SK-N-SH (cell line): Measurements from ENCODE around the gene RMI2. TPM values are rescaled to one million over a fixed set of nuclear protein-coding genes. Genes with fewer than 3 reads are reported as not detected.

Experiments
- CTCF ChIA-PET: fragments of 300-600, 350-600 bp; formaldehyde crosslinking; extraction: SDS; loops from one replicate; lab custom pipeline; 2021; lab: Yijun Ruan, JAX
- POLR2A ChIA-PET: fragments of 350-600 bp; sonication (Branson Sonifier 250); formaldehyde crosslinking; extraction: SDS; loops from one replicate; lab custom pipeline; 2020; ENCODE audit warnings: antibody characterized with exemption, inconsistent platforms; lab: Yijun Ruan, JAX
- DNase-seq: peaks from one replicate; pipeline ENCODE4 v3.0.0; 2012
- H2AFZ ChIP-seq: fragments of 200-600 bp; sonication (generic); 2 replicates; pipeline ENCODE4 v1.8.1; 2016; ENCODE audit warnings: antibody characterized with exemption, mild to moderate bottlenecking, low read depth
- H3F3A ChIP-seq: fragments of 200-600 bp; sonication (generic); replicated peaks from 2 replicates; pipeline ENCODE3; 2016; ENCODE audit warnings: antibody characterized with exemption, mild to moderate bottlenecking; ENCODE audit not compliant: insufficient read depth
- H3K27ac ChIP-seq, 2 experiments: fragments of 200-500 bp in 1 of 2; fragments of 200-600 bp in 1 of 2; sonication (Bioruptor generic) in 1 of 2; sonication (generic), shearing (Covaris generic) in 1 of 2; 2 replicates each; pipeline versions ENCODE4 v1.5.1 to v1.6.1; 2014 to 2016; ENCODE audit warnings: low read depth in 2 of 2, inconsistent platforms in 1 of 2, low read length in 1 of 2, mild to moderate bottlenecking in 1 of 2, mixed read lengths in 1 of 2
- H3K27me3 ChIP-seq: fragments of 200-600 bp; sonication (generic), shearing (Covaris generic); 2 replicates; pipeline ENCODE4 v1.6.1; 2016; ENCODE audit warnings: mixed run types; ENCODE audit not compliant: insufficient read depth
- H3K36me3 ChIP-seq, 2 experiments: fragments of 200-500 bp in 1 of 2; fragments of 200-600 bp in 1 of 2; sonication (Bioruptor generic) in 1 of 2; sonication (generic) in 1 of 2; replicated peaks in 1 of 2; 2 replicates each; pipeline versions ENCODE3 to v1.5.1; 2014 to 2016; ENCODE audit warnings: low read length in 1 of 2, mild to moderate bottlenecking in 1 of 2; ENCODE audit not compliant: insufficient read depth in 2 of 2, control insufficient read depth in 1 of 2
- H3K4me1 ChIP-seq, 2 experiments: fragments of 200-500 bp in 1 of 2; fragments of 200-600 bp in 1 of 2; sonication (Bioruptor generic) in 1 of 2; sonication (generic), shearing (Covaris generic) in 1 of 2; 2 replicates each; pipeline versions ENCODE4 v1.5.1 to v1.6.1; 2014 to 2016; ENCODE audit warnings: low read depth in 1 of 2, low read length in 1 of 2, mixed run types in 1 of 2; ENCODE audit not compliant: insufficient read depth in 2 of 2, control insufficient read depth in 1 of 2
- H3K4me2 ChIP-seq: fragments of 200-600 bp; sonication (generic), shearing (Covaris generic); 2 replicates; pipeline ENCODE4 v1.6.1; 2017; ENCODE audit warnings: mixed run types
- H3K4me3 ChIP-seq, 2 experiments: fragments of 200-500 bp in 1 of 2; fragments of 200-600 bp in 1 of 2; sonication (Bioruptor generic) in 1 of 2; sonication (generic), shearing (Covaris generic) in 1 of 2; 2 replicates each; pipeline versions ENCODE4 v1.5.1 to v1.8.1; 2014 to 2016; ENCODE audit warnings: low read depth in 2 of 2, inconsistent platforms in 1 of 2, low read length in 1 of 2, mild to moderate bottlenecking in 1 of 2, mixed read lengths in 1 of 2, moderate library complexity in 1 of 2
- H3K79me2 ChIP-seq: fragments of 200-600 bp; sonication (generic); 2 replicates; pipeline ENCODE4 v1.8.1; 2017; ENCODE audit warnings: mild to moderate bottlenecking; ENCODE audit not compliant: insufficient read depth
- H3K9ac ChIP-seq: fragments of 200-600 bp; sonication (generic); 2 replicates; pipeline ENCODE4 v1.6.1; 2017; ENCODE audit warnings: mixed run types
- H3K9me2 ChIP-seq: fragments of 200-600 bp; sonication (generic); 2 replicates; pipeline ENCODE4 v1.6.1; 2017; ENCODE audit warnings: mixed run types
- H3K9me3 ChIP-seq: fragments of 200-600 bp; sonication (generic); 2 replicates; pipeline ENCODE4 v1.6.1; 2017; ENCODE audit warnings: mixed run types, mild to moderate bottlenecking, moderate library complexity
- H4K20me1 ChIP-seq: fragments of 200-600 bp; sonication (generic); 2 replicates; pipeline ENCODE4 v1.6.1; 2017; ENCODE audit warnings: mild to moderate bottlenecking, mixed run types; ENCODE audit not compliant: insufficient read depth
- CHD2 ChIP-seq: fragments of 150-350 bp; IDR thresholded peaks from 2 replicates; pipeline ENCODE4 v1.6.1; 2018; ENCODE audit warnings: low read length; ENCODE audit not compliant: partially characterized antibody
- CTCF ChIP-seq: fragments of 200-600 bp; sonication (generic); IDR thresholded peaks from 2 replicates; pipeline ENCODE4 v1.6.1; 2017; ENCODE audit warnings: antibody characterized with exemption, mild to moderate bottlenecking, moderate library complexity
- ELF1 ChIP-seq: IDR thresholded peaks from 2 replicates; pipeline ENCODE4 v1.4.0; 2012
- EP300 ChIP-seq, 2 experiments: IDR thresholded peaks; 2 replicates each; pipeline versions ENCODE4 v1.4.0 to v1.6.1; 2012; ENCODE audit warnings: borderline replicate concordance in 1 of 2, low read depth in 1 of 2, low read length in 1 of 2
- EZH2phosphoT487 ChIP-seq: fragments of 200-600 bp; sonication (generic); IDR thresholded peaks from 2 replicates; pipeline ENCODE4 v1.6.1; 2017; ENCODE audit warnings: low read depth, mixed run types, mild to moderate bottlenecking, antibody characterized with exemption, moderate library complexity, borderline replicate concordance
- FOXM1 ChIP-seq: IDR thresholded peaks from 2 replicates; pipeline ENCODE4 v1.4.0; 2012; ENCODE audit warnings: low read depth, mild to moderate bottlenecking
- GABPA ChIP-seq: IDR thresholded peaks from 2 replicates; pipeline ENCODE4 v1.4.0; 2012; ENCODE audit warnings: low read depth, mild to moderate bottlenecking
- JUND ChIP-seq: IDR thresholded peaks from 2 replicates; pipeline ENCODE4 v1.4.0; 2012
- MAX ChIP-seq: IDR thresholded peaks from 2 replicates; pipeline ENCODE4 v1.4.0; 2012; ENCODE audit warnings: low read depth
- MEF2A ChIP-seq: IDR thresholded peaks from 2 replicates; pipeline ENCODE4 v1.4.0; 2012; ENCODE audit warnings: low read depth, borderline replicate concordance
- MXI1 ChIP-seq: IDR thresholded peaks from 2 replicates; pipeline ENCODE4 v1.6.1; 2012; ENCODE audit warnings: mild to moderate bottlenecking, low read depth, low read length, improper control_type of control experiment
- NFIC ChIP-seq: IDR thresholded peaks from 2 replicates; pipeline ENCODE4 v1.4.0; 2012; ENCODE audit warnings: borderline replicate concordance
- NRF1 ChIP-seq: IDR thresholded peaks from 2 replicates; pipeline ENCODE4 v1.6.1; 2012; ENCODE audit warnings: low read depth, mild to moderate bottlenecking, low read length
- POLR2AphosphoS5 ChIP-seq: IDR thresholded peaks from 2 replicates; pipeline ENCODE4 v1.6.1; 2012; ENCODE audit warnings: low read depth, low read length
- RXRA ChIP-seq: IDR thresholded peaks from 2 replicates; pipeline ENCODE4 v1.4.0; 2012; ENCODE audit warnings: low read depth, mild to moderate bottlenecking, borderline replicate concordance
- SMC3 ChIP-seq: IDR thresholded peaks from 2 replicates; pipeline ENCODE4 v1.6.1; 2012; ENCODE audit warnings: low read depth, low read length, improper control_type of control experiment
- TEAD4 ChIP-seq: IDR thresholded peaks from 2 replicates; pipeline ENCODE4 v1.4.0; 2012; ENCODE audit warnings: mild to moderate bottlenecking, borderline replicate concordance; ENCODE audit not compliant: insufficient read depth
- USF1 ChIP-seq: IDR thresholded peaks from 2 replicates; pipeline ENCODE4 v1.4.0; 2012; ENCODE audit warnings: low read depth, borderline replicate concordance
- USF2 ChIP-seq: fragments of 150-350 bp; IDR thresholded peaks from 2 replicates; pipeline ENCODE4 v1.6.1; 2017; ENCODE audit warnings: antibody characterized with exemption, low read length, low read depth, borderline replicate concordance
- YY1 ChIP-seq: IDR thresholded peaks from 2 replicates; pipeline ENCODE4 v1.4.0; 2012; ENCODE audit warnings: low read depth, mild to moderate bottlenecking
- WGBS: methylation state at CpG from one replicate; pipeline ENCODE4 v1.1.6; 2017; ENCODE audit warnings: low lambda C conversion rate; 5-methylcytosine and 5-hydroxymethylcytosine counted together
- polyA plus RNA-seq, 3 experiments: library from polyadenylated mRNA; depleted of rRNA; stranded (reverse); fragments of >200 nt; gene quantifications; 2 replicates each; pipeline ENCODE4 v1.2.3, GENCODE V29; 2012

The RMI2 gene
- polyA plus RNA-seq, 1 of the 3 experiments (the other 2 are of a cell fraction) = 8.5 TPM

GRCh38 chr16:11346700-11347319 is 1.6 kb downstream of the RMI2 start:
- peak overlapping the region; percentile 93; the same call in 1 of the 2 replicates for H3K4me2 ChIP-seq
- CTCF ChIA-PET = interaction anchor here (1.0 to 2.7 kb wide), 3 partner anchors 10 to 383 kb away, joined by 6 to 12 read pairs (median 9); partner anchors contain the start of gene SOCS1

More at GRCh38 chr16:11346700-11347319, 1.6 kb downstream of the RMI2 start:
- POLR2A ChIA-PET = interaction anchor here (0.6 kb wide), 1 partner anchor 346 kb away, joined by 3 read pairs; no protein-coding TSS in a partner anchor
- Histone ChIP-seq H3K9ac (no peak overlapping the region), H3K9me3 (no peaks in the 10 kb centered on the region), H3K79me2 (peaks cover 41% of the 10 kb centered on the region), H3K36me3 (no peaks in the 10 kb centered on the region), H3K27me3 (no peaks in the 10 kb centered on the region), H4K20me1 (no peaks in the 10 kb centered on the region), H2AFZ (no peak overlapping the region), H3K9me2 (no peaks in the 10 kb centered on the region), H3K4me1 (peaks cover 13 to 23% of the 10 kb centered on the region in 2 experiments), H3K4me3 (no peak overlapping the region), H3K27ac (no peak overlapping the region), H3F3A (peaks cover 21% of the 10 kb centered on the region)
- 85% methylated on average over 6 of the region's 9 CpGs for WGBS
- TF ChIP-seq USF2 (no peak), USF1 (no peak), EP300 (IDR thresholded peaks at IDR 0.05; ENCODE audit: borderline replicate concordance in 1 of 2, low read depth in 1 of 2, low read length in 1 of 2) (no peak), FOXM1 (no peak), POLR2AphosphoS5 (no peak), ELF1 (no peak), RXRA (no peak), EZH2phosphoT487 (no peak), GABPA (no peak), MEF2A (no peak), TEAD4 (no peak), CTCF (no peak), CHD2 (no peak), MAX (no peak), SMC3 (no peak), NRF1 (no peak), YY1 (no peak), MXI1 (no peak), JUND (no peak), NFIC (no peak)
- no peak for DNase-seq
